Activated CD8-positive, alpha-beta T cell treated with anti-CD3 and anti-CD28 coated beads, Interleukin-2, amount 10 ng/mL, durations not matched to agents 7 days and 5 days (primary cell): ENCODE data around the gene ELOVL5. TPM values are rescaled to one million over a fixed set of nuclear protein-coding genes. Genes with fewer than 3 reads are reported as not detected.

Experiments used
- ATAC-seq: fragments of 150-1000 bp; cut with Tn5 transposase; one replicate; pipeline ENCODE4 v1.10.0; 2021; ENCODE audit warnings: moderate library complexity
- CTCF ChIA-PET: fragments of 350-600 bp; sonication (Branson Sonifier 250); formaldehyde crosslinking; loops from one replicate; lab custom pipeline; 2021; ENCODE audit warnings: antibody characterized with exemption; lab: Charles Lee
- POLR2A ChIA-PET: fragments of 350-600 bp; sonication (Branson Sonifier 250); formaldehyde crosslinking; loops from one replicate; lab custom pipeline; 2021; ENCODE audit warnings: antibody characterized with exemption; lab: Charles Lee
- DNase-seq: peaks from one replicate; pipeline ENCODE4 v3.0.0-alpha.2; 2020
- H3K27ac Mint-ChIP-seq: one replicate; pipeline ENCODE4 v1.8.0; 2021; ENCODE audit warnings: mild to moderate bottlenecking, mixed read lengths
- H3K27me3 Mint-ChIP-seq: one replicate; pipeline ENCODE4 v1.8.0; 2021; ENCODE audit warnings: low read depth, mixed read lengths
- H3K36me3 Mint-ChIP-seq: one replicate; pipeline ENCODE4 v1.8.0; 2021; ENCODE audit warnings: low read depth, mixed read lengths
- H3K4me1 Mint-ChIP-seq: one replicate; pipeline ENCODE4 v1.8.0; 2021; ENCODE audit warnings: low read depth, mixed read lengths
- H3K4me3 Mint-ChIP-seq: one replicate; pipeline ENCODE4 v1.8.0; 2021; ENCODE audit warnings: mild to moderate bottlenecking, mixed read lengths
- H3K9me3 Mint-ChIP-seq: one replicate; pipeline ENCODE4 v1.8.0; 2022; ENCODE audit warnings: mixed read lengths; ENCODE audit not compliant: insufficient read depth
- microRNA-seq: library from miRNA; unstranded; fragments of <30 nt; microRNA quantifications from one replicate; pipeline ENCODE4 v1.2.0, GENCODE V29; 2022
- total RNA-seq, 2 experiments: library from RNA; stranded (reverse); gene quantifications; one replicate each; pipeline ENCODE4 v1.2.3, GENCODE V29; 2021

The ELOVL5 gene
- total RNA-seq, 2 experiments from 2014 or later, result 116 TPM

DNA sequence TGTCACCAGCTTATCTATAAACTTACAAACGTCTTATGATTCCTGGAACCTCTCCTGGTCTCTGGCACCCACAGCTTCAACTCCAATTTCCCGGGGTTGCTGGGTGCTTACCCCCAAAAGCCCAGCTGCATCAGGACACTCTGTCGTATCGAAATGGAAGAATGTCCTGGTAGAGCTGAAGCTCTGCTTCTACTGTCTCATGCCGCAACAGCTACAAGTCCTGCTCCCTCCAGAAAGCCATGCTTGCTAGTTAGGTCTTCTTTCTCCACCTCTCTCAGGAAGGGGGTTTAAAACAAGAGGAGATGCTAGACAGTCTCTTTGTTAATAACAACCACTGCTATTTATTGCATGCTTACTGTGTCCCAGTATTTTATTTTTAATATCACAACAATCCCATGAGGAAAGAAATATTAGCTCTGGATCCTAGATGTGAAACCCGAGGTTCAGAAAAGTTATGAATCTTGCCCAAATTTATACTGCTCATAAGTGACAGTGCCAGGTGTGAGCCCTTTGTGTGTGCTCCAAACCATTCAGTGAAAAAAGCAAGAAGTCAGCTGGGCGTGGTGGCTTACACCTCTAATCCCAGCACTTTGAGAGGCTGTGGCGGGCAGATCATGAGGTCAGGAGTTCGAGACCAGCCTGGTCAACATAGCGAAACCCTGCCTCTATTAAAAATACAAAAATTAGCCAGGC is 117.8 kb downstream of the ELOVL5 start:
- no peak overlapping the region for H3K4me3 Mint-ChIP-seq
- ChIA-PET POLR2A (no interaction called here), CTCF (interaction anchor here (1.0 to 1.8 kb wide), 2 partner anchors 58 to 180 kb away, joined by 3 to 5 read pairs; no protein-coding TSS in a partner anchor)
- H3K9me3 Mint-ChIP-seq, result no peaks in the 10 kb centered on the region
- no peaks in the 10 kb centered on the region for H3K36me3 Mint-ChIP-seq
- no peak for ATAC-seq
- H3K27ac Mint-ChIP-seq, result no peak overlapping the region
- DNase-seq, result no peak
- peaks cover 7% of the 10 kb centered on the region for H3K4me1 Mint-ChIP-seq
- H3K27me3 Mint-ChIP-seq, result no peaks in the 10 kb centered on the region

DNA sequence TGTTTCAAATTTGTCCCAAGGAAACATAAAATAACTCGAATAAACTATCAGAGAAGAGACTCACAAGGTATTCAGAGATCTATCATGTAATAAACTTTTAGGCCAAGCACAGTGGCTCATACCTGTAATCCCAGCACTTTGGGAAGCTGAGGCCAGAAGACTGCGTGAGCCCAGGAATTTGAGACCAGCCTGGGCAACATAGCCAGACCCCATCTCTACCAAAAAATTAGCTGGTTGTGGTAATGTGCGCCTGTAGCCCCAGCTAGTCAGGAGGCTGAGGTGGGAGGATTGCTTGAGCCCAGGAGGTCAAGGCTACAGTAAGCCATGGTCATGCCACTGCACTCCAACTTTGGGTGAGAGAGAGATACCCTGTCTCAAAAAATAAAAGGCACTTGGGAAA is 120.9 kb downstream of the ELOVL5 start:
- H3K9me3 Mint-ChIP-seq, result no peaks in the 10 kb centered on the region
- ChIA-PET CTCF (no interaction called here), POLR2A (no interaction called here)
- no peak overlapping the region for H3K27ac Mint-ChIP-seq
- no peak overlapping the region for H3K4me3 Mint-ChIP-seq
- no peak for DNase-seq
- no peaks in the 10 kb centered on the region for H3K36me3 Mint-ChIP-seq
- peaks cover 7% of the 10 kb centered on the region for H3K4me1 Mint-ChIP-seq
- no peak for ATAC-seq
- H3K27me3 Mint-ChIP-seq, result no peaks in the 10 kb centered on the region

DNA sequence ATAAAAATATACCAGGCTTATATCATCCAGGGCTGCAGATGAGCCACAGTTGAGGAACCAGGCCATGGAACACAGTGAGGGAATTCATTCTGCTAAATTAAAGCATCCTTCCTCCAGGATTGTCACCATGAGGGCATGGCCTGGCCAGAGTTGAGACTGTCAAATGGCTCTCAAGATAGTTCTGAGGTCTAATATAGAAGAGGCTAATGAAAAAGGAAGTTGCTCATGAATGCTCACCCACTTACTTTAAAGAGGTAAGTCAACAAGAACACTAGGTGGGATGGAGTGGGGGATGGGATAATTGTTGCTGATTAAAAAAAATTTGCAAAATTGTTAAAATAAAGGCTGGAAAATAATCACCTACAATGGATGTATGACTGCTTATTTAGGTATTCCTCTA is 128.1 kb downstream of the ELOVL5 start:
- Mint-ChIP-seq H3K27ac (no peak overlapping the region), H3K4me3 (no peak overlapping the region), H3K27me3 (no peaks in the 10 kb centered on the region), H3K36me3 (peaks cover 2% of the 10 kb centered on the region), H3K4me1 (peaks cover 8% of the 10 kb centered on the region), H3K9me3 (no peaks in the 10 kb centered on the region)
- ATAC-seq (no peak), DNase-seq (no peak)
- POLR2A ChIA-PET, result no interaction called here
- CTCF ChIA-PET, result no interaction called here

Small RNAs within 50 kb of the gene (microRNA-seq; reads per million reads assigned to microRNA genes)
- not detected for gene MIR5685

Other genes with a start within 250 kb of the ELOVL5 start
- not detected for gene GCM1, start 200.1 kb downstream of the ELOVL5 start, total RNA-seq
- 10 to 100 TPM; 22.1 to 26.5 TPM for gene GCLC, start 196.2 kb upstream of the ELOVL5 start, total RNA-seq